ENCODE measurements around the gene DEFB131A. TPM values are rescaled to one million over a fixed set of nuclear protein-coding genes. Genes with fewer than 3 reads are reported as not detected.
"Not testable (repeated sequence)": the region's sequence is repeated elsewhere in the genome, so short reads cannot be mapped to it uniquely, and the experiment has no call there.

The DEFB131A gene
- total RNA-seq: not detected
- not detected for polyA plus RNA-seq (ENCODE audit: insufficient read length in 6 of 6)
- long read RNA-seq, donor 1: 0 reads
- long read RNA-seq, donor 2: 0 reads
- long read RNA-seq, donor 3: 0 reads
- long read RNA-seq, donor 4: 0 reads
- long read RNA-seq, donor 5: 0 reads
- long read RNA-seq, donor 6: 0 reads
- long read RNA-seq, donor 7: 0 reads
- long read RNA-seq, donor 8: 0 reads
- long read RNA-seq, donor 9: 0 reads
- long read RNA-seq, donor 10: 0 reads
- long read RNA-seq, donor 11: 0 reads
- long read RNA-seq, donor 12: 0 reads

- intact Hi-C loops (cut with DNase I); H3K27ac ChIP-seq; H3K36me3 ChIP-seq; H3K4me3 ChIP-seq; DNase-seq; H3K27me3 ChIP-seq; ATAC-seq; H3K9me3 ChIP-seq; H3K4me1 ChIP-seq: not testable (repeated sequence)
Measured at GRCh38 chr4:9444114-9444513, at the start of gene DEFB131A. TSS of gene DEFB131A (plus strand) at chr4:9444414. CDS start at chr4:9444534, 120 bp downstream.

GRCh38 chr4:9405774-9406173 lies 38.4 kb upstream of the DEFB131A start:
- intact Hi-C loops (cut with DNase I); H3K9me3 ChIP-seq; H3K36me3 ChIP-seq; H3K27ac ChIP-seq; DNase-seq; H3K4me3 ChIP-seq; H3K27me3 ChIP-seq; H3K4me1 ChIP-seq; ATAC-seq: not testable (repeated sequence)

GRCh38 chr4:9406491-9406890 lies 37.7 kb upstream of the DEFB131A start:
- H3K36me3 ChIP-seq; H3K9me3 ChIP-seq; ATAC-seq; H3K27ac ChIP-seq; H3K4me1 ChIP-seq; DNase-seq; H3K27me3 ChIP-seq; H3K4me3 ChIP-seq; intact Hi-C loops (cut with DNase I): not testable (repeated sequence)

- H3K4me3 ChIP-seq: no peak overlapping the region
- no peak overlapping the region for H3K27ac ChIP-seq
- ATAC-seq (no peak), DNase-seq (no peak)
- no peak for TF ChIP-seq CTCF (IDR thresholded peaks at IDR 0.05)
- no peaks in the 10 kb centered on the region for H3K27me3 ChIP-seq
- intact Hi-C loops (cut with DNase I): no loop called here
- no peaks in the 10 kb centered on the region for H3K4me1 ChIP-seq
- peaks cover 0 to 7% of the 10 kb centered on the region in 2 donors for H3K9me3 ChIP-seq
- no peaks in the 10 kb centered on the region for H3K36me3 ChIP-seq
Measured at GRCh38 chr4:9409793-9410192, 34.4 kb upstream of the DEFB131A start.

- ATAC-seq; H3K9me3 ChIP-seq; H3K4me3 ChIP-seq; H3K36me3 ChIP-seq; DNase-seq; H3K27ac ChIP-seq; intact Hi-C loops (cut with DNase I); H3K4me1 ChIP-seq; H3K27me3 ChIP-seq: not testable (repeated sequence)
Measured at GRCh38 chr4:9421884-9422455, 22.2 kb upstream of the DEFB131A start.

- intact Hi-C loops (cut with DNase I); H3K27me3 ChIP-seq; ATAC-seq; H3K27ac ChIP-seq; H3K4me1 ChIP-seq; DNase-seq; H3K36me3 ChIP-seq; H3K4me3 ChIP-seq; H3K9me3 ChIP-seq: not testable (repeated sequence)
Measured at GRCh38 chr4:9425916-9426315, 18.3 kb upstream of the DEFB131A start.

GRCh38 chr4:9430061-9430460 lies 14.2 kb upstream of the DEFB131A start:
- H3K27ac ChIP-seq; H3K36me3 ChIP-seq; H3K4me1 ChIP-seq; H3K4me3 ChIP-seq; H3K9me3 ChIP-seq; DNase-seq; ATAC-seq; intact Hi-C loops (cut with DNase I); H3K27me3 ChIP-seq: not testable (repeated sequence)

GRCh38 chr4:9433320-9433719 lies 10.9 kb upstream of the DEFB131A start:
- H3K27ac ChIP-seq; intact Hi-C loops (cut with DNase I); H3K27me3 ChIP-seq; ATAC-seq; H3K36me3 ChIP-seq; H3K4me3 ChIP-seq; DNase-seq; H3K9me3 ChIP-seq; H3K4me1 ChIP-seq: not testable (repeated sequence)

GRCh38 chr4:9436728-9437127 lies 7.5 kb upstream of the DEFB131A start:
- ATAC-seq; H3K36me3 ChIP-seq; DNase-seq; H3K27me3 ChIP-seq; H3K4me1 ChIP-seq; intact Hi-C loops (cut with DNase I); H3K4me3 ChIP-seq; H3K27ac ChIP-seq; H3K9me3 ChIP-seq: not testable (repeated sequence)

- intact Hi-C loops (cut with DNase I); H3K27me3 ChIP-seq; H3K4me3 ChIP-seq; H3K9me3 ChIP-seq; ATAC-seq; H3K4me1 ChIP-seq; DNase-seq; H3K27ac ChIP-seq; H3K36me3 ChIP-seq: not testable (repeated sequence)
Measured at GRCh38 chr4:9442355-9442754, 1.9 kb upstream of the DEFB131A start.

- DNase-seq; intact Hi-C loops (cut with DNase I); H3K27ac ChIP-seq; H3K4me3 ChIP-seq; ATAC-seq; H3K9me3 ChIP-seq; H3K36me3 ChIP-seq; H3K4me1 ChIP-seq; H3K27me3 ChIP-seq: not testable (repeated sequence)
Measured at GRCh38 chr4:9444681-9445080, 467 bp downstream of the DEFB131A start.

GRCh38 chr4:9452251-9452650 lies 8.0 kb downstream of the DEFB131A start:
- H3K9me3 ChIP-seq; H3K36me3 ChIP-seq; H3K4me1 ChIP-seq; intact Hi-C loops (cut with DNase I); DNase-seq; H3K4me3 ChIP-seq; H3K27me3 ChIP-seq; ATAC-seq; H3K27ac ChIP-seq: not testable (repeated sequence)

- DNase-seq; ATAC-seq; H3K27me3 ChIP-seq; H3K36me3 ChIP-seq; intact Hi-C loops (cut with DNase I); H3K4me1 ChIP-seq; H3K4me3 ChIP-seq; H3K9me3 ChIP-seq; H3K27ac ChIP-seq: not testable (repeated sequence)
Measured at GRCh38 chr4:9454284-9454683, 10.1 kb downstream of the DEFB131A start.

All from left lung (tissue), 14 donors.